Medulla oblongata (tissue), 1 donor: Measurements from ENCODE around the gene SNRNP70.
"Not testable (repeated sequence)": the region's sequence is repeated elsewhere in the genome, so short reads cannot be mapped to it uniquely, and the experiment has no call there.

Source experiments
- DNase-seq: peaks from one replicate; pipeline ENCODE4 v3.0.0-alpha.2; 2015; ENCODE audit errors: extremely low spot score

Gene SNRNP70

GRCh38 chr19:49120325-49120683 is 35.1 kb downstream of the SNRNP70 start:
- DNase-seq: no peak

- DNase-seq: no peak
These were observed 35.6 kb downstream of the SNRNP70 start for GRCh38 chr19:49120868-49121267.

DNA sequence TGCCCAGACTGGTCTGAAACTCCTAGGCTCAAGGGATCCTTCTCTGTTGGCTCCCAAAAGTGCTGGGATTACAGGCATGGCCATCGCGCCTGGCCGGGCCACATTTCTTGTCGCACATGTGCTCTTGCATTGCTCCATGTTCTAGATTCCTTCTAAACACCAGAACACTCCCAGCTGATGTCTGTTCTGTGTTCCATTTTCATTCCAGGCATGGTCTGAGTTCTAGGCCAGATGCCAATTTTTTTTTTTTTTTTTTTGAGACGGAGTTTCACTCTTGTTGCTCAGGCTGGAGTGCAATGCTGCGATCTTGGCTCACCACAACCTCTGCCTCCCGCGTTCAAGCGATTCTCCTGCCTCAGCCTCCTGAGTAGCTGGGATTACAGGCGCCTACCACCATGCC is 36.6 kb downstream of the SNRNP70 start:
- DNase-seq: not testable (repeated sequence)

GRCh38 chr19:49123285-49123684 is 38.0 kb downstream of the SNRNP70 start:
- DNase-seq: not testable (repeated sequence)

DNA sequence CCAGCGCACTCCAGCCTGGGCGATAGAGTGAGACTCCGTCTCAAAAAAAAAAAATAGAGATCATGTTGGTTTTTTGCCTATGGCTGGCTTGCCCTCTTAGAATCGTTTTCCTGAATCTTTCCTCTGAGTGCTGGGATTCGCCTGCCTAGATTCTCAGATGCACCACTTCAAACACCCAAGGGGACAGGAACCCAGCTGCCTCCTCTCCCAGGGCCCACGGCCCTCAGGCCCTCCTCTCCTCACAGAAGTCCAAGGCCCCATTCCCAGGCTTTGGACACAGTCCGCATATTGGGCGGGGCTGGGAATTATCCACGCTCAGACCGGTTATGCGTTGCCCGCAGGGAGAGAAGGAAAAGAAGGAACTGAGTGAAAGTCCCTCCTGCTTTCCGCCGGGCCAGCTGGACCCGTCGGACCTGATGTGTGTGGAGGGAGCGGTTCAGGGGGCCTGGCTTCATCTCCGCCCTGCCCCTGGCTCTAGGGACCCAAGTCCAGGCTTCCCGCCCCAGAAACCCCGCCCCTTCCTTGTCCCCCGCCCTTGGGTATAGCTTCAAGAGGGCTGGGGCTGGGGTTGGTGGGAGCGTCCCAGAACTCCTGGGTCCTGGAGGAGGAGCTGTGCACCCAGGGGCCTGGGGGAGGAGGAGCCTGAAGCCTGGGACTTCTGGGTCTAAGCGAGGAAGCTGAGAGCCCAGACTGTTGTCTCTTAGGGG is 39.9 kb downstream of the SNRNP70 start:
- no peak for DNase-seq

DNA sequence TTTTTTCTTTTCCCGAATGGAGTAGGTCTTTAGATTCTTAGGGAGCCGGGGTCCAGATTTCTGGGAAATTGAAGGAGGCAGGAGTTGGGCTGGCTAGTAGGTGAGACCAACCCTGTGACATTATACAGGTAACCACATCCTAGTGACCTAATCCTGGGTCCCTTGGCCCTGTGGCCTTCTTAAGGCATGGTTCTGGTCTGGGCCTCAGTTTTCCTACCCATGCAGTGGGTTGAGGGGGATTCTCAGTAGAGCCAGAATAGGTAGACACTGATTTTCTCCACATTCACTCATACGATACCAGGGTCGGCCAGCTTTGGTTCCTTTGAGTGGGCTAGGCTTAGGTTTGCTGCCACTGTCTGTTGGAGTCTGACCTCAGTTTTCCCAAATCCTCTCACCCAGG is 41.3 kb downstream of the SNRNP70 start:
- no peak for DNase-seq

DNA sequence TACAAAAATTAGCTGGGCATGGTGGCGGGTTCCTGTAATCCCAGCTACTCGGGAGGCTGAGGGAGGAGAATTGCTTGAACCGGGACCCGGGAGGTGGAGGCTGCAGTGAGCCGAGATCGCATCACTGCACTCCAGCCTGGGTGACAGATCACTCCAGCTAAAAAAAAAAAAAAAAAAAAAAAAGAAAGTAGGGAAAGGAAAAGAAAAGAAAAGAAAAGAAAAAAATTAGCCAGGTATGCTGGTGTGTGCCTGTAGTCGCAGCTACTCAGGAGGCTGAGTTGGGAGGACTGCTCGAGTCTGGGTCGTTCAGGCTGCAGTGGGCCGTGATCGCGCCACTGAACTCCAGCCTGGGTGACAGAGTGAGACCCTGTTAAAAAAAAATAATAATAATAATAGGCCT is 42.0 kb downstream of the SNRNP70 start:
- DNase-seq: not testable (repeated sequence)

- peak; percentile 98 for DNase-seq
These were observed 42.7 kb downstream of the SNRNP70 start for GRCh38 chr19:49127674-49128544.

DNA sequence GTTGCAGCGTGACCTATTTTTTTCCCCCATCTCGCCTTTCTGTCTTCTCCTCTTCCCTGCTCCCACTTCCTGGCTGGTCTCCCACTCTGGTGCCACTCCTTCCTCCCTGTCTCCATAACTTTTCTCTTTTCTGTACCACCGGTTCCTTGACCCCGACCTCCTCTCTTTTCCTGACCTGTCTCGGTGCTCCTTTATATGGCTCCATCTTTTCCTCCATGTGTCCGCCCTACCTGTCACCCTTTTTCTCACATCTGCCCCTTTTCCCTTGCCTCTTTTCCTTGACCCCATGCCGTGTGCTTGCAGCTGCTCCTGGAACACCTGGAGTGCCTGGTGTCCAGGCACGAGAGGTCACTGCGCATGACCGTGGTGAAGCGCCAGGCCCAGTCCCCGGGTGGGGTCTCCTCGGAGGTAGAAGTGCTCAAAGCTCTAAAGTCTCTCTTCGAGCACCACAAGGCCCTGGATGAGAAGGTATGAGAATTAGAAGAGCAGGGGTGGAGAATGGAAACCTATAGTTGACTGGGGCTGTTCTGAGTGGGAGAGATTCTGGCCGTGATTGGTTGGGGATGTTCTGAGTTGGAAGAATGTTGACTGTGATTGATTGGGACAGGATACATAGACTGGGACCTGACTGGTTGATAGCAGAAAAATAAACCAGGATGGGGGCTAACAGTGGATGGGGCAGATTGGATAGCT is 43.4 kb downstream of the SNRNP70 start:
- no peak for DNase-seq

- no peak for DNase-seq
These were observed 44.0 kb downstream of the SNRNP70 start for GRCh38 chr19:49129238-49129583.

- no peak for DNase-seq
These were observed 45.1 kb downstream of the SNRNP70 start for GRCh38 chr19:49130325-49130724.

DNA sequence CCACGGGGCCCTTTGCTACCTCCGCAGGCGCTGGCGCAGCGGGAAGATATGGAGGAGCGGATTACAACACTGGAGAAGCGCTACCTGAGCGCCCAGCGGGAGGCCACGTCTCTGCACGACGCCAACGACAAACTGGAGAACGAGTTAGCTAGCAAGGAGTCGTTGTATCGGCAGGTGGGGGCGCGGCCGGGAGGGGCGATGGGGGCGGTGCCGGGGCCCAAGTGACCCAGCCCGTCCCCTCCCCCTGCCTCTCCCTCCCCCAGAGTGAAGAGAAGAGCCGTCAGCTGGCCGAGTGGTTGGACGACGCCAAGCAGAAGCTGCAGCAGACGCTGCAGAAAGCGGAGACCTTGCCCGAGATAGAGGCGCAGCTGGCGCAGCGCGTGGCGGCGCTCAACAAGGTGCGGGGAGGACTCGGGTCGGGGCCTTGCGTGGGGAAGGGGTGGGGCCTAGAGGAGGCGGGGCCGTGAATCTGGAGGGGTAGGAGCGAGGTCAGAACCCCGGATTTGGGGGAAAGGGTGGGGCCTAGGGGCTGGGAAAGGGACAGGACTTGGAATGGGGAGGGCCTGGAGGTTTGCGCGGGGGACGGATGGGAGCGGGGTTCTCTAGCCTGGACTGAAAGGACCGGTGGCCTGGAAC is 47.8 kb downstream of the SNRNP70 start:
- DNase-seq: no peak

- DNase-seq: no peak
These were observed 48.6 kb downstream of the SNRNP70 start for GRCh38 chr19:49133621-49134454.

- DNase-seq: no peak
These were observed 50.4 kb downstream of the SNRNP70 start for GRCh38 chr19:49135686-49136085.

GRCh38 chr19:49136771-49137171 is 51.5 kb downstream of the SNRNP70 start:
- DNase-seq: no peak

GRCh38 chr19:49140951-49141350 is 55.7 kb downstream of the SNRNP70 start:
- DNase-seq: no peak

DNA sequence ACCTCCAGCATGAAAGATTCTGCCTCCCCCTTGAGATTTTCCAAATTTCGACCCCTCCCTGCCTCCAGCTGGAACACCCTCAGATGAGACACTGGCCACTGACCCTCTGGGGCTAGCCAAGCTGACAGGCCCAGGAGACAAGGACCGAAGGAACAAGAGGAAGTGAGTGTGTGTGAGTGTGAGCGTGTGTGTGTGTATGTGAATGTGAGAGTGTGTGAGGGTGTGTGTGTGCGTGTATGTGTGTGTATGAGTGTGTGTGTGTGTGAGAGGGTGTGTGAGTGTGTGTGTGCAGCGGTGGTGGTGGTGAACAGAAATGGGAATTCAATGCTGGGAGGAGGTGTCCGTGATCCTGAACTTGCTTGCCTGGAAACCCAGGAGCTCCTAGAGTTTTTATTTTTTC is 56.1 kb downstream of the SNRNP70 start:
- no peak for DNase-seq

DNA sequence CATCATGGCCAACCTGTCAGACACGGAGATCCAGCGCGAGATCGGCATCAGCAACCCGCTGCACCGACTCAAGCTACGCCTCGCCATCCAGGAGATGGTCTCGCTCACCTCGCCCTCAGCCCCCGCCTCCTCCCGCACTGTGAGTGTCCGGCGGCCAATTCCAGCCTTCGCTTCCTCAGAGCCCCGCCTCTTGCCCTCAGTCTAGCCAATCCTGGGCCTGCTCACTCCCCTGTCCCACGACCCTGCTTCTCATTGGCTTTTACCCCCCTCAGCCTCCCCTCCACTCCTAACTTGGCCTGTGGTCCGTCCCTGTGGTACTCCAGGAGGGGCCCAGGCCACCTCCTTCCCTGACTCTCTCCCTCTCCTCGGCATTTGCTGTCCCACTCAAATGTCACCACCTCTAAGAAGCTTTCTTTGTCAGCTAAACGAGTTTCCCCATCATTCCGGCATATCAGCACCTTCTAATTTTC is 57.6 kb downstream of the SNRNP70 start:
- DNase-seq: peak; percentile 95

- DNase-seq: peak; percentile 83
These were observed 60.5 kb downstream of the SNRNP70 start for GRCh38 chr19:49145573-49146407.

GRCh38 chr19:49146408-49146770 is 61.1 kb downstream of the SNRNP70 start:
- DNase-seq: not testable (repeated sequence)
